Stomach (tissue), 9 donors: Measurements from ENCODE around the gene ENAM. TPM values are rescaled to one million over a fixed set of nuclear protein-coding genes. Genes with fewer than 3 reads are reported as not detected.
"Not testable (repeated sequence)": the region's sequence is repeated elsewhere in the genome, so short reads cannot be mapped to it uniquely, and the experiment has no call there.

Experiments used
- DNase-seq, 2 donors: peaks; one replicate each; pipeline versions ENCODE4 v3.0.0 to v3.0.0-alpha.2; 2013 to 2019
- H3K27ac ChIP-seq, 5 donors: fragments of 200-600 bp in 4 of 5; sonication (generic) in 4 of 5; one replicate each; pipeline ENCODE4 v1.5.1; 2013 to 2019; ENCODE audit warnings: mild to moderate bottlenecking in 1 of 5, moderate library complexity in 1 of 5
- H3K27me3 ChIP-seq, 3 donors: fragments of 200-600 bp; sonication (generic); one replicate each; pipeline ENCODE4 v1.5.1; 2017 to 2019; ENCODE audit warnings: mixed run types in 1 of 3
- H3K36me3 ChIP-seq, 4 donors: fragments of 200-600 bp; sonication (generic); 1 replicate in 3 of 4; 2 replicates in 1 of 4; pipeline ENCODE4 v1.5.1; 2016 to 2019
- H3K4me1 ChIP-seq, 4 donors: fragments of 200-600 bp; sonication (generic); one replicate each; pipeline ENCODE4 v1.5.1; 2016 to 2019
- H3K4me3 ChIP-seq, 4 donors: fragments of 200-600 bp; sonication (generic) in 3 of 4; one replicate each; pipeline ENCODE4 v1.5.1; 2016 to 2019; ENCODE audit warnings: mild to moderate bottlenecking in 1 of 4
- H3K9me3 ChIP-seq, 4 donors: fragments of 200-600 bp; sonication (generic); one replicate each; pipeline ENCODE4 v1.5.1; 2016 to 2019
- EP300 ChIP-seq: sonication (generic); formaldehyde crosslinking; IDR thresholded peaks from one replicate; pipeline ENCODE4 v1.6.1; 2017; ENCODE audit warnings: antibody characterized with exemption
- POLR2A ChIP-seq, 4 donors: fragments of 450-650 bp; IDR thresholded peaks; one replicate each; pipeline ENCODE4 v1.6.1; 2016; ENCODE audit warnings: antibody characterized with exemption in 4 of 4, control low read depth in 2 of 4, mild to moderate bottlenecking in 1 of 4, moderate library complexity in 1 of 4
- POLR2AphosphoS5 ChIP-seq, 3 donors: sonication (generic); formaldehyde crosslinking; IDR thresholded peaks; one replicate each; pipeline ENCODE4 v1.6.1; 2016; ENCODE audit warnings: antibody characterized with exemption in 3 of 3
- WGBS, 5 donors: extraction: QIAGEN DNeasy Blood & Tissue Kit in 3 of 5; methylation state at CpG; one replicate each; pipeline versions ENCODE4 v1.1.5 to v1.1.7; 2013 to 2018; 5-methylcytosine and 5-hydroxymethylcytosine counted together
- intact Hi-C: fragments of 100-400 bp; cut with DNase I; formaldehyde crosslinking; loops from one replicate; pipeline ENCODE4 v1.15.1; 2023; ENCODE audit warnings: low total_unique reads
- polyA plus RNA-seq, 3 donors: library from polyadenylated mRNA; stranded (reverse); fragments of 200-250 nt; gene quantifications; one replicate each; pipeline ENCODE4 v1.2.3, GENCODE V29; 2013
- total RNA-seq, 5 donors: library from RNA; depleted of rRNA; stranded (reverse); fragments of >200 nt; gene quantifications; one replicate each; pipeline versions ENCODE4 v1.1.0 to v1.2.3, GENCODE V29; 2014 to 2016
- TF ChIP-seq, protein P1 (sequence below), 7 experiments: fragments of 450-650 bp in 4 of 7; fragments of 200-600 bp in 3 of 7; sonication (generic) in 3 of 7; IDR thresholded peaks; one replicate each; pipeline ENCODE4 v1.5.1; 2016 to 2019; ENCODE audit warnings: antibody characterized with exemption in 7 of 7, control low read depth in 2 of 7, mild to moderate bottlenecking in 1 of 7
- donor health status: healthy with polysubstance abuse.
- donor health status: Bipolar disorder and iron deficiency.
- donor health status: healthy.

The ENAM gene
- total and polyA plus RNA-seq, 8 donors = 0.14 to 1.7 (median 0.44) TPM; not detected in 2

- intact Hi-C loops = no loop called here
- no peaks in the 10 kb centered on the region for H3K9me3 ChIP-seq
- no peak overlapping the region for H3K27ac ChIP-seq
- H3K27me3 ChIP-seq = no peaks in the 10 kb centered on the region
- WGBS, 5 donors = 47 to 72% (median 55%) methylated on average over 5 of the region's 5 CpGs
- H3K36me3 ChIP-seq = no peaks in the 10 kb centered on the region
- H3K4me3 ChIP-seq = no peak overlapping the region
- peaks cover 0 to 16% (median 7%) of the 10 kb centered on the region in 4 donors for H3K4me1 ChIP-seq
- TF ChIP-seq POLR2AphosphoS5 (IDR thresholded peaks at IDR 0.05) = no peak
- no peak for TF ChIP-seq EP300
- TF ChIP-seq, protein P1, sequence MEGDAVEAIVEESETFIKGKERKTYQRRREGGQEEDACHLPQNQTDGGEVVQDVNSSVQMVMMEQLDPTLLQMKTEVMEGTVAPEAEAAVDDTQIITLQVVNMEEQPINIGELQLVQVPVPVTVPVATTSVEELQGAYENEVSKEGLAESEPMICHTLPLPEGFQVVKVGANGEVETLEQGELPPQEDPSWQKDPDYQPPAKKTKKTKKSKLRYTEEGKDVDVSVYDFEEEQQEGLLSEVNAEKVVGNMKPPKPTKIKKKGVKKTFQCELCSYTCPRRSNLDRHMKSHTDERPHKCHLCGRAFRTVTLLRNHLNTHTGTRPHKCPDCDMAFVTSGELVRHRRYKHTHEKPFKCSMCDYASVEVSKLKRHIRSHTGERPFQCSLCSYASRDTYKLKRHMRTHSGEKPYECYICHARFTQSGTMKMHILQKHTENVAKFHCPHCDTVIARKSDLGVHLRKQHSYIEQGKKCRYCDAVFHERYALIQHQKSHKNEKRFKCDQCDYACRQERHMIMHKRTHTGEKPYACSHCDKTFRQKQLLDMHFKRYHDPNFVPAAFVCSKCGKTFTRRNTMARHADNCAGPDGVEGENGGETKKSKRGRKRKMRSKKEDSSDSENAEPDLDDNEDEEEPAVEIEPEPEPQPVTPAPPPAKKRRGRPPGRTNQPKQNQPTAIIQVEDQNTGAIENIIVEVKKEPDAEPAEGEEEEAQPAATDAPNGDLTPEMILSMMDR (IDR thresholded peaks at IDR 0.05) = no peak
- no peak for TF ChIP-seq POLR2A (IDR thresholded peaks at IDR 0.05)
- DNase-seq = no peak
Measured at GRCh38 chr4:70634482-70634881, 5.9 kb downstream of the ENAM start.

DNA sequence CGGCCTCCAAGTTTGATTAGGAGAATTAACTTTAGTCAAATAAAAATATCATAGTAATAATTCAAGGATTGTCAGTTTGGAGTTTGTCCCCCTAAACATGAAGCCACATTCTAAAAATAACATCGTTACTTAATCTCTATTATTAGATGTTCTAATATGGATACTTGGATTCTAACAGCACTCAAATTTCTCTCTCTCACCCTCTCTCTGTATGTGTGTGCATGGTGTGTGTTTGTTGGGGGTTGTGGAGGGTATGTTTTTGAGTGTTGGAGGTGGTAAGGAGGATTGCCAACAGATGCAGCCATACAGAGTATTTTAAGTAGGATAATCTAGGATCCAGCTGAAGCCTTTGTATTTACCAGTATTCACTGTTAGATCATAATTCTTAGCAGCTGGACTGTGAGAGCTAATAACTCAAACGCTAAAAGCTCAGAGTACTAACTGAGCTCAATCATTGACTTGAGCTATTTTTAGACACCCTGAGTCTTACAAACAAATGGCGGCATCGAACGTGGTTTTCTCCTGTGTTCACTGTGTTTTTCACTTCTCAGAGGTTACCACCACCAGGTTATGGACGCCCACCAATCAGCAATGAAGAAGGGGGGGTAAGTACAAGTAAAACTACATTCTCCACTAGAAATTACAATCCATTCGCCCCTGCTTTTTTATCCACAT lies 8.8 kb downstream of the ENAM start:
- Histone ChIP-seq H3K27ac (peak overlapping the region in 3 of 5 donors; percentile 14 to 56 (median 23)), H3K4me3 (peak overlapping the region in 3 of 4 donors; percentile 16 to 28 (median 17)), H3K36me3 (no peaks in the 10 kb centered on the region), H3K27me3 (no peaks in the 10 kb centered on the region), H3K9me3 (no peaks in the 10 kb centered on the region), H3K4me1 (peaks cover 0 to 16% (median 7%) of the 10 kb centered on the region in 4 donors)
- peak in 1 of 2 donors; percentile 73 for DNase-seq
- intact Hi-C loops = no loop called here
- 19 to 38% (median 23%) methylated on average over 8 of the region's 8 CpGs for WGBS, 5 donors
- TF ChIP-seq POLR2AphosphoS5 (IDR thresholded peaks at IDR 0.05) (no peak), EP300 (no peak), POLR2A (IDR thresholded peaks at IDR 0.05) (no peak)
- TF ChIP-seq, protein P1 (IDR thresholded peaks at IDR 0.05) = no peak

- H3K27me3 ChIP-seq = no peaks in the 10 kb centered on the region
- no peaks in the 10 kb centered on the region for H3K36me3 ChIP-seq
- H3K27ac ChIP-seq = no peak overlapping the region
- peaks cover 0 to 5% (median 0%) of the 10 kb centered on the region in 4 donors for H3K9me3 ChIP-seq
- WGBS, 5 donors = 80 to 90% (median 87%) methylated on average over 2 of the region's 2 CpGs
- H3K4me3 ChIP-seq = no peak overlapping the region
- intact Hi-C loops = no loop called here
- TF ChIP-seq POLR2AphosphoS5 (IDR thresholded peaks at IDR 0.05) (no peak), POLR2A (IDR thresholded peaks at IDR 0.05) (no peak), EP300 (no peak)
- TF ChIP-seq, protein P1 (IDR thresholded peaks at IDR 0.05) = no peak
- DNase-seq = no peak
- H3K4me1 ChIP-seq = peaks cover 0 to 16% (median 7%) of the 10 kb centered on the region in 4 donors
Measured at GRCh38 chr4:70640192-70640591, 11.6 kb downstream of the ENAM start.

DNA sequence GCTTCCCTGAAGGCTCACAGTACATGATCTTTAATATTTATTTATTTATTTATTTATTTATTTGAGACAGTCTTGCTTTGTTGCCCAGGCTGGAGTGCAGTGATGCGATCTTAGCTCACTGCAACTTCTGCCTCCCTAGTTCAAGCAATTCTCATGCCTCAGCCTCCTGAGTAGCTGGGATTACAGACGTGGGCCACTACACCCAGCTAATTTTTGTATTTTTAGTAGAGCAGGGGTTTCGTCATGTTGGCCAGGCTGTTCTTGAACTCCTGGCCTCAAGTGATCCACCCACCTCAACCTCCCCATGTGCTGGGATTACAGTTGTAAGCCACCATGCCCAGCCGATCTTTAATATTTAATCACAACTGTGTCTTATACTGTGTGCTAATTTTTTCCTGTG lies 22.2 kb downstream of the ENAM start:
- WGBS, 5 donors = 87 to 93% (median 90%) methylated on average over 4 of the region's 4 CpGs
- H3K27me3 ChIP-seq, H3K4me3 ChIP-seq, H3K27ac ChIP-seq, H3K36me3 ChIP-seq, H3K9me3 ChIP-seq, DNase-seq, intact Hi-C loops: not testable (repeated sequence)
- H3K4me1 ChIP-seq = peaks cover 0 to 14% (median 3%) of the 10 kb centered on the region in 4 donors

DNA sequence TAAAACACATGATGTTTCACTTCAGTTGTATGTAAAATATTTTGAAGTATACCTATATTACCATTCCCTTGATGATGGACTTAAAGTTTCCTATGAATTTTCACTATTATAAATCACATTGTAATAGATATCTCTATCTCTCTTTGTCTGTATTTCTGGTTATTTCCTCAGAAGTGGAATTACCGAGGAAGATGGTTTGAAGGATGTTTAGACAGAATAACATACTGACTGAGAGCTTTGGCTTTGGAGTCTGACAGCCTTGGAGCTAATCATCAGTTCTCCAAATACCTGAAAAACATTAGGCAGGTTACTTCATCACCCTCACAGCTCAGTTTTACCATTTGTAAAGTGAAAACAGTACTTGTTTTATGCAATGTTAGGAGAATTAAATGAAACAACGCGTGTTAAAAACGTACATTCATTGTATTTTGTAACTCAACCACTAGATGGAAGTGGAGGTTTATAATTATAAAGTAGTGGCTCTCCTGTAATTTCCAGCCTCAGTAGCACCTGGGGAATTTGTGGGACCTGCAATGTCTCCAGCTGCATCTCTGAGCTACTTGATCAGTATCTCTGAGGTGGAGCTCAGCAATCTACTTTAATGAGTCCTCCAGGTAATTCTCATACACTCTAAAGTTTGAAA lies 23.4 kb downstream of the ENAM start:
- H3K4me1 ChIP-seq = peaks cover 0 to 14% (median 3%) of the 10 kb centered on the region in 4 donors
- H3K9me3 ChIP-seq = no peaks in the 10 kb centered on the region
- intact Hi-C loops = no loop called here
- TF ChIP-seq, protein P1 (IDR thresholded peaks at IDR 0.05) = peak in 5 of 7 experiments; percentile 18 to 55 (median 35)
- TF ChIP-seq POLR2A (IDR thresholded peaks at IDR 0.05) = no peak
- DNase-seq = peak in 1 of 2 donors; percentile 52
- no peak overlapping the region for H3K27ac ChIP-seq
- no peaks in the 10 kb centered on the region for H3K27me3 ChIP-seq
- no peak overlapping the region for H3K4me3 ChIP-seq
- no peaks in the 10 kb centered on the region for H3K36me3 ChIP-seq
- 5 to 10% (median 7%) methylated on average over 4 of the region's 4 CpGs for WGBS, 5 donors
